GM18499 (cell line): Measurements from ENCODE around the gene NUP54.

Source experiments
- ATAC-seq: cut with Tn5 transposase; IDR thresholded peaks from one replicate; pipeline ENCODE4 v1.9.1; 2021; ENCODE audit warnings: moderate number of reproducible peaks; ENCODE audit not compliant: insufficient read depth, unreplicated experiment

The NUP54 gene

GRCh38 chr4:76147454-76148141 is 599 bp downstream of the NUP54 start:
- ATAC-seq: peak; percentile 14

GRCh38 chr4:76144546-76144945 is 3.7 kb downstream of the NUP54 start:
- no peak for ATAC-seq

- ATAC-seq: no peak
These were observed 7.0 kb downstream of the NUP54 start for GRCh38 chr4:76141241-76141640.

- no peak for ATAC-seq
These were observed 20.4 kb downstream of the NUP54 start for GRCh38 chr4:76127754-76128153.

- ATAC-seq: no peak
These were observed 22.4 kb downstream of the NUP54 start for GRCh38 chr4:76125816-76126215.

- ATAC-seq: no peak
These were observed 28.0 kb downstream of the NUP54 start for GRCh38 chr4:76120199-76120598.

- no peak for ATAC-seq
These were observed 30.7 kb downstream of the NUP54 start for GRCh38 chr4:76117536-76117935.

- ATAC-seq: no peak
These were observed 31.4 kb downstream of the NUP54 start for GRCh38 chr4:76116821-76117220.

- ATAC-seq: no peak
These were observed 39.6 kb downstream of the NUP54 start for GRCh38 chr4:76108467-76109181.

GRCh38 chr4:76106442-76106841 is 41.8 kb downstream of the NUP54 start:
- no peak for ATAC-seq

- ATAC-seq: no peak
These were observed 42.5 kb downstream of the NUP54 start for GRCh38 chr4:76105652-76106051.

- no peak for ATAC-seq
These were observed 52.1 kb downstream of the NUP54 start for GRCh38 chr4:76096076-76096475.

GRCh38 chr4:76095568-76095967 is 52.6 kb downstream of the NUP54 start:
- ATAC-seq: no peak

- no peak for ATAC-seq
These were observed 57.1 kb downstream of the NUP54 start for GRCh38 chr4:76091052-76091451.

- ATAC-seq: no peak
These were observed 57.9 kb downstream of the NUP54 start for GRCh38 chr4:76090241-76090691.

GRCh38 chr4:76088719-76089118 is 59.5 kb downstream of the NUP54 start:
- ATAC-seq: no peak

- no peak for ATAC-seq
These were observed 61.0 kb downstream of the NUP54 start for GRCh38 chr4:76087007-76087769.

- no peak for ATAC-seq
These were observed 63.7 kb downstream of the NUP54 start for GRCh38 chr4:76084542-76084941.

GRCh38 chr4:76083386-76083988 is 64.7 kb downstream of the NUP54 start:
- ATAC-seq: no peak

GRCh38 chr4:76078033-76078613 is 70.1 kb downstream of the NUP54 start:
- ATAC-seq: no peak
